HG03108 (cell line): ENCODE results near the gene FAM32A.
A peak's percentile ranks its signal among the peaks of the same experiment; 100 is the strongest.

Experiments used
- ATAC-seq: cut with Tn5 transposase; IDR thresholded peaks from one replicate; pipeline ENCODE4 v1.9.1; 2021; ENCODE audit warnings: moderate library complexity; ENCODE audit not compliant: unreplicated experiment

Gene FAM32A

DNA sequence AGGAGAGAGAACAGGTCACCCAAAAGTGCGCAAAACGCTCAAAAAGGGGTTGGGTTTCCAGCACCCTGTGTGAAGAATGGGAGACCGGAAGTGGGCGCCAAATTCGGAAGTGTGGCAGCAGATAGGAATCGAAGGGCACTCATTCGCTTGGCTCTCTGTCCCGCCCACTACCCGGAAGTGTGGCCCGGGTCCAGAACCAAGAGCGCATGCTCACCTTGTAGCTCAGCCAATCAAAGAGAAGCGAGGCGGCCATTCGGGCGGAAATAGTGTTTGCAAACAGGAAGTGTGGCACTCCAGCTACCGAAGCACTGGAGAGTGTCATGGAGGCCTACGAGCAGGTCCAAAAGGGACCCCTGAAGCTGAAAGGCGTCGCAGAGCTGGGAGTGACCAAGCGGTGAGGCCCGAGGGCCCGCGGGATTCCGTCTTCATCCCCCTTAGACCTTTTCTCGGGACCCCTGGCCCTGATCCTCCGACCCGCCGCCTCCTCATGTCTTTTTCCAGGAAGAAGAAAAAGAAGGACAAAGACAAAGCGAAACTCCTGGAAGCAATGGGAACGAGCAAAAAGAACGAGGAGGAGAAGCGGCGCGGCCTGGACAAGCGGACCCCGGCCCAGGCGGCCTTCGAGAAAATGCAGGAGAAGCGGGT lies at the start of gene FAM32A:
Gene FAM32A (plus strand): TSS at position 288 of the 645 bp plus-strand sequence. CDS start 33 bp downstream, at position 321.
- peak; percentile 90 for ATAC-seq

DNA sequence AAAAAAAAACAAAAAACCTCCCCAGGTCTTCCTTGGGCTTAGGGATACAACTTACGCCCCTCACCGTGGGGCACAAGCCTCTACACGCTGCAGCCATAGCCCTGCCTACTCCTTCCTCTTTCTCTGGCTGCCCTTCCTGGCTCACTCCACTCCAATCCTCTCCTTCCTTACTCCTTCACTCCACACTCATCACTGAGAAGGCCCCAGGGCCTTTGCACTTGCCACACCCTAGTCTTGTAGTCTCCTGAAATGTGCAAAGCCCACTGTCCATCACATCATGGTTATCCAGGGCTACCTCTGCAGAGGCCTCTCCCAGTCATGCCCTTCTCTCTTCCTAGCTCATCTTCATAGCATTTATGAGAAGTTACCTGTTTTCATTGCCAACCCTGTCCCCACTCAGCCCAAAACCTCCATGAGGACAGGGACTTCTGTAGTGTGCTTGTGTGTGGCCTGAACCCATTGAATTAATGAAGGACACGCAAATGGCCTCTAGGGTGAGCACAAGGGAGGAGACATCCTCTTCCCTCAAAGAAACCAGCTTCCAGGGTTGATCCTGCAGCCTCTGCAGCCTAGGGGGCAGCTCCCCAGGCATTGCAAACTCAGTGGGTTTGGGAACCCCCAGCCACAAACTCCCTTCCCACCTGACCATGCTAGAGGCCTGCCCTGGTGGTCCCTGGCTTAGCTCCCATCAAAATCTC lies 49.6 kb upstream of the FAM32A start:
- no peak for ATAC-seq

DNA sequence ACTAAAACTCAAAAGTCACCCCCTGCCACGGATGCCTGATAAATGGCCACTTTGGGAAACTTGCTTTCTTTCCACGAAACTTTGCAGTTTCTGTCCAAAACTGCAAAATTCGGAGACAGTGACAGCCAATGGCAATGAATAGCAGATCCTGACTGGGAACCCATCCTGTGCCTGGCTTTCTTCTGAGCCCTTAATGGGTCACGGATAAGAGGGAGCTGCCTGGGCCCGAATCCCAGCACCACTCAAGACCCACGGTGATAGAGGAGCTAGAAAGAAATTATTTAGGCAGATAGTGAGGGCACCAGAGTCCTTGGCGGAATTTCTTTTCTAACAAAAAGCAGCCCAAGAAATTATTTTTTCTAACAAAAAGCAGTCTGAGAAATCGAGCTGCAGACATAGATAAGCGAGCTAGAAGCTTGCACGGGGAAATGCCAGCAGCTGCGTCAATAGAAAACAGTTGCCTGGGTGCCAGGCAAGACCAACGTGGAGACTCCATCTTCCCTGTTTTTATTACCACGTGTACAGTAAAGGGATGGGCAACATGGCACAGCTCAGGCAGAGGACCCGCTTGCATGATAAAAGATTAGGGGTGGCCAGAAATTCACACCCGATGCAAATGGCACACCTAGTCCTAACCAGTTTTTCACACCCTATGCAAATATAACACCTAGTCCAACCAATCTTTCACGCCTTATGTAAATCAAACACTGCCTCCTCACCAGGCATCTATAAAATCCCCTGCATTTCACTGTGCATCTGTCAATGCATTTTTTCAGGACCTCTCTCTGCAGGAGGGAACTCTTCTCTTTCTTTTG lies 48.8 kb upstream of the FAM32A start:
- ATAC-seq: no peak

DNA sequence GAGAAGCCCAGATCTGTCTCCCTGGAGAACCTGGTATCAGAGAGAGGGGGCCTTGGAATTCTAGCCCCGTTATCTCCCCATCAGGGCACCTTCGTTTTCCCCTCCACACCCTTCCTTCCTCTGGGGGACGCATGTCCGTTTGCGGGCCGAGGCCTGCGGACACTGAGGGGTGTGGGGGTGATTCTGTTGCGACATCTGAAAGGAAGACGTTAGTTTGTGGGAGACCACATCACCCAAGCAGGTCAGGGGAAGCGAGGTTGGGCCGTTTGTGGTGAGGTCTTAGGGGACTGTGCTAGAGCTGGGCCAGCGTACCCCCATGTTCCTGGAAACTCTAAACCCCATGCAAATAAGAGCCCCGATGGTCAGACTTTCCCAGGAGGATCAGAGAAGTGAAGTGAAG lies 45.5 kb upstream of the FAM32A start:
- ATAC-seq: no peak

DNA sequence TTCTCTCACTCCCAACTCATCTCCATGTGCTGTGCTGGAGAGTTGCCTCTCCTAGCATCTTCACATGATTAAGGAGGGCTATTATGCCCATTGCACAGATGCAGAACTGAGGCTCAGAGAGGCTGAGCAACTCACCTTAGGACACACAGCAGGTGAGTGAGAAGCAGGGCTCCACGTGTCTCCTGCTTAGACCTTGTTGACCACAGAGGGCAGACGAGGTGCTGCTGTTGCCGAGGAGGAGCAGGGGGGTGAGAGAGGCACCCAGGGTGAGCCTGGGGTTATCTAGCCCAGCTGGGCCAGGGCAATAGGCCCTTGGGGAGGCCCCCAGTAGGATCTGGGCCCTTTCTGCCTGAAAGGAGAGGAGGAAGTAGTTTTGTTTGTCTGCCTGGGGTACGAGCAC lies 44.2 kb upstream of the FAM32A start:
- ATAC-seq: peak; percentile 39

DNA sequence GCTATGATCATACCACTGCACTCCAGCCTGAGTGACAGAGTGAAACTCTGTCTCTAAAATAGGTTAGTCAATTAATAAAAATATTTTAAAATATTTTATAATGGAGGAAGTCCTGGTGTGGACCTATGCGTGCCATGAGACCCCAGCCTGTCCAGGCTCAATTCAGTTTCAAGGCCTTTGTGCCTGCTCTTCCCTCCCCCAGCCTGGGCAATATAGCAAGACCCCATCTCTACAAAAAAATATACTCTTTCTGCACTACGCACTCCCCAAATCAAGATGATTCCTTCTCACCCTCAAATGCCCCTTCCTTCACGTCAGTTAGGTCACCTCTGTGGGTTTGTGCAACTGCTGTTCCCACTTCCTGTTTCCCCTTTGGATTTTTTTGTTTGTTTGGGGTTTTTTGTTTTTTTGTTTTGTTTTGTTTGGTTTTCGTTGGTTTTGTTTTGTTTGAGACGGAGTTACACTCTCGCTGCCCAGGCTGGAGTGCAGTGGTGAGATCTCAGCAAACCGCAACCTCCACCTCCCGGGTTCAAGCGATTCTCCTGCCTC lies 43.1 kb upstream of the FAM32A start:
- no peak for ATAC-seq

DNA sequence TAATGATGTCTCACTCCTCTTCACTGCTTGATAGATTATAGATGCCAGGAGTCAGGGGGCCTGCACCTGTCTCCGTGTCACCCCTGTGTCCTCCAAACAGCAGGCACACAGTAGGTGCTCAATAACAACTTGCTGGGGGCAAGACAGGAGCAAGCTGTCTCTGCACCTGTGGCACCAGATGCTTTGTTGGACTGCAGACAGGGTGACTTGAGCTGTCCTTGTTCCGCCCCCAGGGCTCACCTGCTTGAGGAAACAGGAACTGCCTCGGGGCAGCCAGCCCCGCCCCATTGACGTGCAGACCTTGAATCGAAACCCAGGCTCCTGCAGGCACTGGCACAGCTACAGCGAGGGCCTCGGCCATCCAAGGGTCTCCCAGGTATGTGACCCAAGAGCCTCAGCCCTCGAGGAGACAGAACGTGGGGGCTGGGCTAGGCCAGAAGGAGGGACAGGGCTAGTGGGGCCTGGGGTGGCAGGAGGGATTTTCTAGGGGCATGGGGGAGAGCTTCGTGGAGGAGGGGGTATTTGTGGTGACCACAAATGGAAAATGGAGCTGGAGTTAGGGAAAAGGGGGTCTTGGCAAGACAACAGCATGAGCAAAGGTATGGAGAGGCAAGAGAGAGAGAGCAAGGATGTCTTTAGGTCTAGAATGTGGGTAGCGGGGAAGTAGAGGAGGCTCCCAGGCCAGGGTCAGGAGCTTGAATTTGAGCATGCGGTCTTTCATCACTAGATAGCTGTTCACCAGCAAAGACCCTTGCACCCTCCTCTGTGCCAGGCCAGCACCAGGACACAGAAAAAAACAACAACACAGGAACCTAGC lies 41.6 kb upstream of the FAM32A start, which contains the start of gene HSH2D:
Gene HSH2D (plus strand): TSS at position 287 of the 817 bp plus-strand sequence. CDS start 5,066 bp downstream, outside the sequence.
- peak; percentile 58 for ATAC-seq

DNA sequence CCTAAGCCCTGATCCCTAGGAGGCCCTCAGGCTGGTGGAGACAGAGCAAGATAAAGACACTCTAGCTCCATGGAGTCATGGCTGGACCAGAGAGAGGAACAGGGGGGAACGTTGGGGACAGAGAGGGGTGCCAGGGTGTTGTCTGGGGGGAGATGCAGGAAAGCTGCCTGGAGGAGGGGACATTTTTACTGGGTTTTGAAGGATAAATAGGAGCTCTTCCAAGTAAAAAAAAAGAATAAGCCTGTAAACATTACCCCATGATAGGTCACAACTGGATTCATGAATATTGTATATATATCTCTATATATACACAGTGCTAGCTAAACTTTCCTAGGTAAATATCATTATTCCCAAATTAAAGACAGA lies 41.0 kb upstream of the FAM32A start:
- no peak for ATAC-seq

DNA sequence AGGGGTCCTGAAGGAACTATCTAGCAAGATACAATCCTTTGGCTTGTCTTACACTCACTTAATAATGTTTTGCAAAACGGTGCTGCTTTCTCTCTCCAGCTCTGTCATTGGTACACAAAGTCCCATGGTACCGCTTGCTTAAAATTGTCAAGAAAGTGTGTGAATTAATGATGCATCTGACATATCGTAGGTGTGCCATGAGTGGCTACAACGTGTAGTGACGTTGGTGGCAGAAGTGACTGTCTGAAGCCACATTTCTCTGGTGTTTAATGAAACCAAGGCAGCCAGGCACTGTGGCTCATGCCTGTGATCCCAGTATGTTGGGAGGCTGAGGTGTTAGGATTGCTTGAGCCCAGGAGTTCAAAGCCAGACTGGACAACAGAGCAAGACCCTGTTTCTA lies 39.1 kb upstream of the FAM32A start:
- no peak for ATAC-seq

DNA sequence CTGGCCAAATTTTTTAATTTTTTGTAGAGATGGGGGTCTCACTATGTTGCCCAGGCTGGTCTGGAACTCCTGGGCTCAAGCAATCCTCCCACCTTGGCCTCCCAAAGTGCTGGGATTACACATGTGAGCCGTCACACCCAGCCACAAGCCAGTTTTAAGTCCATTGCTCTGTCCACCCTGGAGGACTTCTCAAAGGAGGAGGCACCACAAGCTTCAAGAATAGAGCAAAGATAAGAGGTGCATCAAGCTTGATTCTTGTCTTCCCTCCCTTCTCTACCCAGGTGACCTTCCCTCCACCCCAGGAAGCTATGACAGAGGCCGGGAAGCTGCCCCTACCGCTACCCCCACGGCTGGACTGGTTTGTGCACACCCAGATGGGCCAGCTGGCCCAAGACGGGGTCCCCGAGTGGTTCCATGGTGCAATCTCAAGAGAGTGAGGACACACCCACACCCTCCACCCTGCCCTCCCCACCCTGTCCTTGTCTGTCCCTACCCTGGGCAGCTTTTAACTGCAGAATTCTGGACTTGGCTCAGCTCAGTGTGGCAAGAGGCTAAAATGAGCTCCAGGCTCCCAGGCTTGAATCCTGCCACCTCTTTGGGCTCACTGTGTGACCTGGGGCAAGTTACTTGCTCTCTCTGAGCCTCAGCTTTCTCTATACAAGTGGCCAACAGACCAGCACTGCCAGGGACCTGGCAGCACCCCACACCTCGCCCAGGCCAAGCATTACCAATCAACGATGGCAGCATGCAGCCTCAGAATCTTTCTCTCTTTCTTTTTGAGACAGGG lies 36.6 kb upstream of the FAM32A start:
- ATAC-seq: no peak

DNA sequence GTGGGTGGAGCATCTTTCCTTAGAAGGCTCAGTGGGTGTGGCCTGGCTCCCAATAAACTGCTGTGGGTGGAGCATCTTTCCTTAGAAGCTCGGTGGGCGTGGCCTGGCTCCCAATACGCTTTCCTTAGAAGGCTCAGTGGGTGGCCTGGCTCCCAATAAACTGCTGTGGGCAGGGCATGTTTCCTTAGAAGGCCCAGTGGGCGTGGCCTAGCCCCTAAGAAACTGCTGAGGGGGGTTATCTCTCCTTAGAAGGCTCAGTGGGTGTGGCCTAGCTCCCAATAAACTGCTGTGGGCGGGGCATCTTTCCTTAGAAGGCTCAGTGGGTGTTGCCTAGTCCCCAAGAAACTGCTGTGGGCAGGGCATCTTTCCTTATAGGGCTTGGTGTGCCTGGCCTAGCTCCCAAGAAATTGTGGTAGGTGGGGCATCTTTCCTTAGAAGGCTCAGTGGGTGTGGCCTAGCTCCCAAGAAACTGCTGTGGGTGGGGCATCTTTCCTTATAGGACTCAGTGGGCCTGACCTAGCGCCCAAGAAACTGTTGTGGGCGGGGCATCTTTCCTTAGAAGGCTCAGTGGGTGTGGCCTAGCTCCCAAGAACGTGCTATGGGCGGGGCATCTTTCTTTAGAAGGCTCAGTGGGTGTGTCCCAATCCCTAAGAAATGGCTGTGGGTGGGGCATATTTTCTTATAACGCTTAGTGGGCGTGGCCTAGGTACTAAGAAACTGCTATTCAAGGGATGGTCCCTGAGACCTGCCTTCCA lies 31.5 kb upstream of the FAM32A start:
- ATAC-seq: no peak

DNA sequence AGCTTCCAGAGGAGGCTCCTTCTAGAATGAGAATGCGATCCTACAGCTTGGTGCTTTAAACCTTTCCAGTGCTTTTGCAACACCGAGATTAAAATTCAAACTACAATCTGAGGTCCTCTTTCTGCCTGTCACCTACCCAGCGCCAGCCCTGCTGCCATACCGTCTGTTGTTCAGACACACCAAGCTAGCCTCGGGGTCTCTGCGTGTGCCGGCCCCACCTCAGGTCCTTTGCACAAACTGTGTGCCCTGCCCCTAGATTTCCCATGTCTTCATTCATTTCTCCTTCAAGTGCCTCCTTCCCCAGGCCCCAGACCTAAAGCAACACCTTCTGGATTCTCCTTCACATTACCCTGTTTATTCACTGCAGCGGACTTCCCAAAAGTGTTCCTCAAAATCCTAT lies 30.7 kb upstream of the FAM32A start:
- no peak for ATAC-seq

DNA sequence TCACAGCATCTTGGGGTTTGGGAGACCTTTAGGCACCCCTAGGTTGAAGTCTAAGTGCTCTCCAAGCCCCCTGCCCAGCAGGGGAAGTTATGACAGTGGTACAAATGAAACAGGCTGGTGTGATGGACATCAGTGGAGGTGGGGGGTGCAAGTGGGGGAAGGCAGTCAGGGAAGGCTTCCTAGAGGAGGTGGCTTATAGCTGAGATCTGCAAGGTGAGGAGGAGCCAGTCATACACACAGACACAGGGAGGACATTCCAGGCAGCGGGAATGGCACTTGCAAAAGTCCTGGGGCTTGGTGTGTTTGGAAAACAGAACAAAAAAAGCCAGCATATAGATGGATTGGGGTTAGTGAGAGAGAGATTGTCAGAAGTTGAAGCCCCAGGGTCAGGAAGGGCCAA lies 30.1 kb upstream of the FAM32A start:
- no peak for ATAC-seq

DNA sequence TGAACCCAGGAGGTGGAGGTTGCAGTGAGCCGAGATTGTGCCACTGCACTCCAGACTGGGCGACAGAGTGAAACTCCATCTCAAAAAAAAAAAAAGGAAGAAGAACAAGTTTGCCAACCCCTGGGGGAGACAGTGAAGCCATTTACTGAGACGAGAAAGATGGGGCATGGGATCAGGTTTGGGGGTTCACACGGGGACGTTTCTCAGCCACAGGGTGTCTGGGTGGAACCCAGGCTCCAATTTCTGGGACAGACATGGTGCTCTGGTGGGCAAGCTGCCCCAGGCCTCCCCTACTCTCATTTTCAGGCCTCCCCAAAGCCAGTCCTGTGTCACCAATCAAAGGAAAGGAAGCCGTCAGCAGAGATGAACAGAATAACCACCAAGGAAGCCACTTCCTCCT lies 28.3 kb upstream of the FAM32A start:
- no peak for ATAC-seq

DNA sequence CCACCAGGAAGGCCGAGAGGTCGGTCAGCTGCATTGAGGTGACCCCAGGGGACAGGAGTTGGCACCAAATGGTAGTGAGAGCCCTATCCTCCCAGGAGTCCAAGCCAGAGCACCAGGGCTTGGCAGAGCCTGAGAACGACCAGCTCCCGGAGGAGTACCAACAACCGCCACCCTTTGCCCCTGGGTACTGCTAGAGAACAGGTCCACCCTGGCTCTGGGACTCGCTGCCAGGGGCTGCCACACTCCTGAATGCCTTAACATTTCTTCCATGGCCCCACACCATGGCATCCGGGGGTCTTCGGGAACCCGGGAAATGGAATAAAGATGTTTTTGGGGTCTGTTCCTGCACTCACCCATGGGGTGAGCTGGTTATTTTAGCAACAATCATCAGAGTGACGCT lies 27.6 kb upstream of the FAM32A start:
- ATAC-seq: no peak

DNA sequence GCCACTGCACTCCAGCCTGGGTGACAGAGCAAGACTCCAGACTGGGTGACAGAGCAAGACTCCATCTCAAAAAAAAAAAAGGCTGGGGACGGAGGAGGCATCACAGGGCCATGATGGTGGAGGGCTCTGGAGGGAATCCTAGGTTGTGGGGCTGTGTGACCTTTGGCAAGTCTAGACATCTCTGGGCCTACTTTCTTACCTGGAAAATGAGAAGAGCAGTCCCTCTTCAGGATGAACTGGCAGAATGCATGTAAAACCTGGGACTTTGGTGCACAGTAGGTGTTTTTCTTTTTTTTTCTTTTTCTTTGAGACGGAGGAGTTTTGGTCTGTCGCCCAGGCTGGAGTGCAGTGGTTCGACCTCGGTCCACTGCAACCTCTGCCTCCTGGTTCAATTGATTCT lies 25.6 kb upstream of the FAM32A start:
- ATAC-seq: no peak

DNA sequence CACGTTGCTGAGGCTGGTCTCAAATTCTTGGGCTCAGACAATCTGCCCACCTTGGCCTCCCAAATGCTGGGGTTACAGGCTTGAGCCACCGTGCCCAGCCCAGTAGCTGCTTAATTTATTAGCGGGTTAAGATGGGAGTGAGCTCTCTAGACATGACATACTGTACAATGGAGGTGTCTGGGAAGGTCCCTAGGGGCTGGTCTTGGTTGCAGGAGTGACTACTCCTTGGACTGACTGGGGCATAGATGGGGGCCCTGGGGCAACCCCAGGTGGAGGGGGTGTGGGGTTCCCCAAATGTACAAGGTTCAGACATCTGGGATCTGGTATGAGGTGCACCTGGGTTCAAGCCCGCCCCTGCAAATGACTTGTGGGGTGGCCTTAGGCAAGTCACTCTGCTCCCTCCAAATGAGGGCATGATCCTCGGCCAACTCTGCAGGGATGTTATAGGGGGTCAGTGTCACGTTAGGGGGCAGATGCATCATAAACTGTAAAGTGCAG lies 24.7 kb upstream of the FAM32A start:
- no peak for ATAC-seq

DNA sequence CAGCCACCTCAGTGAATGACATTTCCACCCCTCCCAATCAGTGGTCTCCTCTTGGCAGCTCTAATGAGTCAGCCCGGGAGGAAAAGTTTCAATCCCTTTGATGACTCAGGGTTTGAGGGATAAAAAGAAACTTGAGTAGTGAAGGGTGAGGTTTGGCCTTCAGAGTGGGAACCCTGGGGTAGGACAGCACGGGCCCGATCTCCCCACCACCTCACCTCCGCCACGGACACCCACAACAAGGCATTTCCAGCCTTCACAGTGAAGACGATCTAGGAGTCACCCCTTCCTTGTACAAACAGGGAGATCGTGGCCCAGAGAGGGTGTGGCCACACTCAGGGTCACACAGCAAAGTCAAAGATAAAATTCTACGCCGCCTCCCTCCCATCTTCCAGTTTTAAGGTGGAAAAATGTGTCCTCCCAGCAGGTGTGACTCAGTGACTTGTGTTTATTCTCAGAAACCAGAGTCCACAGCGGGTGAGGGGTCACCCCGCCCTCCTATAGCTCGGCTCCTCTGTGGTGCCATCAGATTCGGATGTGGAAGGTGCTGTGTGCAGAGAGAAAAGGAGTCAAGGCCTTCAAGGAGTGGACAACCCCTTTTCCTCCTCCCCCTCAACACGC lies 24.2 kb upstream of the FAM32A start:
- no peak for ATAC-seq

DNA sequence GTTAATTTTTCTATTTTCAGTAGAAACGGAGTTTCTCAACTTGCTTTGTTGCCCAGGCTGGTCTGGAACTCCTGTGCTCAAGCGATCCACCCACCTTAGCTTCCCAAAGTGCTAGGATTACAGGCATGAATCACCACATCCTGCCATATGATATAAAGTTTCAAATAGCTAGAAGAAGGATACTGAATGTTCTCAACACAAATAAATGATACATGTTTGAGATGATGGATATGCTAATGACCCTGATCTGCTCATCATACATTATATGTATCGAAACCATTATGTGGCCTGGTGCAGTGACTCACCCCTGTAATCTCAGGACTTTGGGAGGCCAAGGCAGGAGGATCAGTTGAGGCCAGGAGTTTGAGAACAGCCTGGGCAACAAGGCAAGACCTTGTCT lies 23.4 kb upstream of the FAM32A start:
- ATAC-seq: no peak
